ENCODE results near the gene PAX6. TPM values are rescaled to one million over a fixed set of nuclear protein-coding genes. Genes with fewer than 3 reads are reported as not detected.

Gene PAX6
- total RNA-seq, 1 donor from 2014 or later: not detected

DNA sequence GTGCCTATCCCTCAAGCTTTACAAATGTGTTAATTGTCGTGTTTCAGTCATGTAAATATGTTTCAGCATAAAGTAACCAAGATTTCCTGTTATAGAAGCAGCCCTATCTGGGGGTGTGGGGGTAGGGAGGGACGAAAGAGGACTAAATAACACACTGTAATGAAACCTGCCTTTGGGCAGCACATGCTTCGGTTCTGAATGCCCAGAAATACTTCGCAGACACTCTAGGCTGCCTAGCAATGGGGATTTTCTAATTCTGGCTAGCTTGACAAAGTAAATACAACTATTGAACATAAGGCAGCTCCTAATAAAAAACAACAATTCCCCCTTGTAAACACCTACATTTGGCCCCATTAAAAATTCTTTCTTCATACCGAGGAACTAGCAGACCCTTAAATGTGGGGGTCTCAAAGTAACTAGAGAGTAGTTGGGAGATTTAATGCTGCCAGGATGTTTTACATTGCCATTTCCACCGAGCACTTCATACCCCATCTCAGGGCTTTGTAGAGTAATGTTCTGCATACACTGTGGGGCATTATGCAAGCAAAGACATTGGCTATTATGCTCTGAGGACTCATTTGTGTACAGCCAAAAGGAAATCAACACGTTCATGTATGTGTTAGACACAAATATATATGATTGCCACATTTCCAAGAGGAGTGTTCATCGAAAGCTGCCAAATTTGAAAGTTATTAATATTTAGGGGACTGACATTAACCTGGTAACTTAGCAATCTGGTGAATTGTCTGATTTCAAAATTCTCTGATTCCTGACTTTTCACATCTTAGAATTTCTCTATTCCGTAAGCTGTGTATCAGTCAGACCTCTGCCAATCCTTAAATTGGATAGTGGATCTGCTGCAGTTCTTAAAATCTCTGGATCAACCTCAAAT lies 42.1 kb downstream of the PAX6 start:
- peaks cover 9% of the 10 kb centered on the region for H3K36me3 Mint-ChIP-seq (ENCODE audit: low read depth)
- TF ChIP-seq, protein P1, sequence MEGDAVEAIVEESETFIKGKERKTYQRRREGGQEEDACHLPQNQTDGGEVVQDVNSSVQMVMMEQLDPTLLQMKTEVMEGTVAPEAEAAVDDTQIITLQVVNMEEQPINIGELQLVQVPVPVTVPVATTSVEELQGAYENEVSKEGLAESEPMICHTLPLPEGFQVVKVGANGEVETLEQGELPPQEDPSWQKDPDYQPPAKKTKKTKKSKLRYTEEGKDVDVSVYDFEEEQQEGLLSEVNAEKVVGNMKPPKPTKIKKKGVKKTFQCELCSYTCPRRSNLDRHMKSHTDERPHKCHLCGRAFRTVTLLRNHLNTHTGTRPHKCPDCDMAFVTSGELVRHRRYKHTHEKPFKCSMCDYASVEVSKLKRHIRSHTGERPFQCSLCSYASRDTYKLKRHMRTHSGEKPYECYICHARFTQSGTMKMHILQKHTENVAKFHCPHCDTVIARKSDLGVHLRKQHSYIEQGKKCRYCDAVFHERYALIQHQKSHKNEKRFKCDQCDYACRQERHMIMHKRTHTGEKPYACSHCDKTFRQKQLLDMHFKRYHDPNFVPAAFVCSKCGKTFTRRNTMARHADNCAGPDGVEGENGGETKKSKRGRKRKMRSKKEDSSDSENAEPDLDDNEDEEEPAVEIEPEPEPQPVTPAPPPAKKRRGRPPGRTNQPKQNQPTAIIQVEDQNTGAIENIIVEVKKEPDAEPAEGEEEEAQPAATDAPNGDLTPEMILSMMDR (IDR thresholded peaks at IDR 0.05): no peak
- H3K27me3 Mint-ChIP-seq: no peaks in the 10 kb centered on the region
- intact Hi-C loops (cut with micrococcal nuclease): no loop called here
- no peak for ATAC-seq (ENCODE audit: low read depth)
- CTCF ChIA-PET: no interaction called here
- no peak overlapping the region for H3K4me3 Mint-ChIP-seq
- no peak overlapping the region for H3K27ac Mint-ChIP-seq
- no peak for DNase-seq
- no peaks in the 10 kb centered on the region for H3K4me1 Mint-ChIP-seq
- H3K9me3 Mint-ChIP-seq: no peaks in the 10 kb centered on the region
- POLR2A ChIA-PET: no interaction called here

DNA sequence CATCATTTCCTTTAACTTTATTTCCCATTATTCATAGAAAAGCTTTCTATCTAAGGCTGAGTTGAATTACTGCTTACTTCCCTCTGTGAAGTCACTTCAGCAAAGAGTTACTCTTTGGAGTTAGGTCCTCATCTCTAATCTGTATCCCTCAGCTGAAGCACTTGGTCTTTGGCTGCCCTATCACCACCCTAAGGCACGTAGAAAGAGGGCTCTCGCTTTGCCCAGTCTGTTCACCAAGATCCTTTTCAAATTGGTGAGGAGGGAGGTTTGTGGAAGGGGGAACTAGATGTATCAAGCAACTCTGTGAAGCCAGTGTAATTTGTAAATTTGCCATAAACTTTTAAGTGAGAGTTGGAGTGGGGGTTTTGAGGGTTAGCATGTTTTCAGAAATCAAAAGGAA lies 43.4 kb downstream of the PAX6 start:
- ATAC-seq (ENCODE audit: low read depth) (no peak), DNase-seq (no peak)
- Mint-ChIP-seq H3K27me3 (no peaks in the 10 kb centered on the region), H3K27ac (no peak overlapping the region), H3K4me3 (no peak overlapping the region), H3K9me3 (no peaks in the 10 kb centered on the region), H3K36me3 (ENCODE audit: low read depth) (peaks cover 6% of the 10 kb centered on the region), H3K4me1 (no peaks in the 10 kb centered on the region)
- intact Hi-C loops (cut with micrococcal nuclease): no loop called here
- TF ChIP-seq, protein P1 (IDR thresholded peaks at IDR 0.05): no peak
- POLR2A ChIA-PET: no interaction called here
- CTCF ChIA-PET: no interaction called here

DNA sequence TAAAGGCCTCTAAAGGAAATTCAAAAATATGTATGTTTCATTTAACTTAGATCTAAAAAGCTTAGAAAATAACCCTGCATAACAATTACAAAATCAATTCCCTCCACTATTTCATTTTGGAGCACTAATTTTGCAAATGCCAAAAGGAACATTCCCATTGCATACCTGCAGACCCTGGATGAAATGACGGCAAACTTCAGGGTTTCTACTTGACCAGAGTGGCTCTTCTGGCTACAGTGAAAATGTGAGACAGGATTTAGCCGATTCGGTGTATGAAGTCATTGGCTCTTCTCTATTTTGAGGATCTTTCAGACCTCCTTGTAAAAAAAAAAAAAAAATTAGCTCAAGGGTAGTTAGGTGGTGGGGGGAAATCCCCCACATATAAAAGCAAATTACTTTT lies 44.1 kb downstream of the PAX6 start:
- Mint-ChIP-seq H3K36me3 (ENCODE audit: low read depth) (peaks cover 2% of the 10 kb centered on the region), H3K27ac (no peak overlapping the region), H3K27me3 (no peaks in the 10 kb centered on the region), H3K4me3 (no peak overlapping the region), H3K9me3 (no peaks in the 10 kb centered on the region), H3K4me1 (no peaks in the 10 kb centered on the region)
- POLR2A ChIA-PET: no interaction called here
- DNase-seq (no peak), ATAC-seq (ENCODE audit: low read depth) (no peak)
- TF ChIP-seq, protein P1 (IDR thresholded peaks at IDR 0.05): no peak
- CTCF ChIA-PET: no interaction called here
- intact Hi-C loops (cut with micrococcal nuclease): no loop called here

DNA sequence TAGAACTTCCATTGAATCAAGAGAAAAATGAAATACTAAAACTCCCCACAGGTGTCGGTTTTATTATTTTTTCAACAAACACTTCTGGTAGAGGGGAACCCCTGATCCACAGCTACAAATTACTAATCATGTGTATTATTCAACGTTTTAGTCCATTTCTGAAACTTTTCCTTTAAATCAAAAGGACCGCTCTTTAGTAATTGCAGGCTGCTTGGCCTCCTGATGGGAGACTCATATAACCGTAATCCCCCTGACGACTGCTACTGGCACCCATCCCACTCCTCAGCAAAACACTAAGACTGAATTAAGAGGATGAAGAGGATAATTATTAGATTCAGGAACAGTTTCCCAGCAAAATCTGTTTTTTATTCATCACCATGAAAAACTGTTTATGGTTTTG lies 46.4 kb downstream of the PAX6 start:
- ATAC-seq (ENCODE audit: low read depth) (no peak), DNase-seq (no peak)
- no peak overlapping the region for H3K27ac Mint-ChIP-seq
- H3K4me1 Mint-ChIP-seq: no peaks in the 10 kb centered on the region
- H3K36me3 Mint-ChIP-seq (ENCODE audit: low read depth): peaks cover 1% of the 10 kb centered on the region
- no peaks in the 10 kb centered on the region for H3K9me3 Mint-ChIP-seq
- ChIA-PET POLR2A (no interaction called here), CTCF (no interaction called here)
- no peak overlapping the region for H3K4me3 Mint-ChIP-seq
- no peaks in the 10 kb centered on the region for H3K27me3 Mint-ChIP-seq
- TF ChIP-seq, protein P1 (IDR thresholded peaks at IDR 0.05): no peak
- intact Hi-C loops (cut with micrococcal nuclease): no loop called here

DNA sequence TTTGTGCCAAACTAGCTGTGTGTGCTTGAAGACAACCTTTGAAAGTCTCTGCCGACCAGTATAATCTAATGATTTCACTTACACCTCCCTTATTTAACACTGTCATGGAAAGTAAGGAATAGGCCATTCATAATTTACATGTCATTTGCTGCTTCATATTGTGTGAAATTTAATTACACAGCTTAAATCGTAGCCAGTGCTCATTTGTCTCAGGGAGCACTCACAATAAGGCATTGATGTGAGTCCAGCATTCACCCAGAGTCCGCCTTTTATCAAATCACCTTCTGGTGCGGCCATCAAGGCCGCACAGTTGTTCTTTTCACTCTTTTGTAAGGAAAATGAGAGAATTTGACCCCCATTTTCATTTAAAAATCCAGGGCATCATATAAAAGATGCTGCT lies 46.9 kb downstream of the PAX6 start:
- DNase-seq: no peak
- H3K36me3 Mint-ChIP-seq (ENCODE audit: low read depth): peaks cover 1% of the 10 kb centered on the region
- no peaks in the 10 kb centered on the region for H3K4me1 Mint-ChIP-seq
- H3K4me3 Mint-ChIP-seq: no peak overlapping the region
- intact Hi-C loops (cut with micrococcal nuclease): no loop called here
- no peak overlapping the region for H3K27ac Mint-ChIP-seq
- ChIA-PET CTCF (no interaction called here), POLR2A (no interaction called here)
- no peaks in the 10 kb centered on the region for H3K27me3 Mint-ChIP-seq
- no peaks in the 10 kb centered on the region for H3K9me3 Mint-ChIP-seq
- TF ChIP-seq, protein P1 (IDR thresholded peaks at IDR 0.05): no peak
- no peak for ATAC-seq (ENCODE audit: low read depth)

Measured in activated B cell treated with CpG ODN at 0.5 μM for 24 hours (primary cell).